DND-41 (cell line): Measurements from ENCODE around the gene PDE6C.

Experiments used
- ATAC-seq: fragments of 200-7000 bp; cut with Tn5 transposase; 3 replicates; pipeline ENCODE4 v1.9.1; 2021; ENCODE audit warnings: low read depth; ENCODE audit not compliant: insufficient read depth
- DNase-seq: peaks from one replicate; pipeline ENCODE4 v3.0.0-alpha.2; 2020
- H2AFZ ChIP-seq: 2 replicates; pipeline ENCODE4 v1.6.0; 2012; ENCODE audit warnings: low read depth, low read length
- H3K27ac ChIP-seq: 2 replicates; pipeline ENCODE4 v1.5.1; 2012; ENCODE audit warnings: low read length, inconsistent platforms
- H3K27me3 ChIP-seq: fragments of 200-600 bp; sonication (generic); 2 replicates; pipeline ENCODE4 v1.6.0; 2012; ENCODE audit warnings: low read length, mild to moderate bottlenecking, inconsistent platforms; ENCODE audit not compliant: insufficient read depth, poor library complexity
- H3K36me3 ChIP-seq: 2 replicates; pipeline ENCODE4 v1.5.1; 2012; ENCODE audit warnings: low read length, inconsistent platforms; ENCODE audit not compliant: insufficient read depth
- H3K4me1 ChIP-seq: 2 replicates; pipeline ENCODE4 v1.5.1; 2012; ENCODE audit warnings: mild to moderate bottlenecking, low read length; ENCODE audit not compliant: insufficient read depth
- H3K4me2 ChIP-seq: 2 replicates; pipeline ENCODE4 v1.6.0; 2012; ENCODE audit warnings: mild to moderate bottlenecking, moderate library complexity, low read length, inconsistent platforms; ENCODE audit not compliant: insufficient read depth
- H3K4me3 ChIP-seq, 2 experiments: fragments of 200-600 bp in 1 of 2; shearing (Covaris generic) in 1 of 2; 2 replicates each; pipeline ENCODE4 v1.5.1; 2012 to 2016; ENCODE audit warnings: inconsistent platforms in 2 of 2, low read length in 2 of 2, mild to moderate bottlenecking in 2 of 2, low read depth in 1 of 2, moderate library complexity in 1 of 2
- H3K79me2 ChIP-seq: 2 replicates; pipeline ENCODE4 v1.6.0; 2012; ENCODE audit warnings: low read length, inconsistent platforms; ENCODE audit not compliant: insufficient read depth
- H3K9ac ChIP-seq: 2 replicates; pipeline ENCODE4 v1.6.0; 2012; ENCODE audit warnings: low read depth, mild to moderate bottlenecking, inconsistent platforms, low read length, moderate library complexity
- H3K9me3 ChIP-seq: 2 replicates; pipeline ENCODE4 v1.5.1; 2012; ENCODE audit warnings: low read length, moderate library complexity, mild to moderate bottlenecking, inconsistent platforms; ENCODE audit not compliant: insufficient read depth, severe bottlenecking
- H4K20me1 ChIP-seq: 2 replicates; pipeline ENCODE4 v1.6.0; 2012; ENCODE audit warnings: low read length; ENCODE audit not compliant: insufficient read depth
- EZH2 ChIP-seq: IDR thresholded peaks from 3 replicates; pipeline ENCODE4 v1.6.1; 2012; ENCODE audit warnings: borderline replicate concordance, low read depth, mild to moderate bottlenecking, moderate library complexity, low read length, inconsistent platforms; ENCODE audit not compliant: severe bottlenecking
- TF ChIP-seq, protein P1 (sequence below): IDR thresholded peaks from 2 replicates; pipeline ENCODE4 v1.5.1; 2012; ENCODE audit warnings: borderline replicate concordance, low read length, moderate library complexity, mild to moderate bottlenecking; ENCODE audit not compliant: poor library complexity, severe bottlenecking; ENCODE audit errors: extremely low read depth

The PDE6C gene

DNA sequence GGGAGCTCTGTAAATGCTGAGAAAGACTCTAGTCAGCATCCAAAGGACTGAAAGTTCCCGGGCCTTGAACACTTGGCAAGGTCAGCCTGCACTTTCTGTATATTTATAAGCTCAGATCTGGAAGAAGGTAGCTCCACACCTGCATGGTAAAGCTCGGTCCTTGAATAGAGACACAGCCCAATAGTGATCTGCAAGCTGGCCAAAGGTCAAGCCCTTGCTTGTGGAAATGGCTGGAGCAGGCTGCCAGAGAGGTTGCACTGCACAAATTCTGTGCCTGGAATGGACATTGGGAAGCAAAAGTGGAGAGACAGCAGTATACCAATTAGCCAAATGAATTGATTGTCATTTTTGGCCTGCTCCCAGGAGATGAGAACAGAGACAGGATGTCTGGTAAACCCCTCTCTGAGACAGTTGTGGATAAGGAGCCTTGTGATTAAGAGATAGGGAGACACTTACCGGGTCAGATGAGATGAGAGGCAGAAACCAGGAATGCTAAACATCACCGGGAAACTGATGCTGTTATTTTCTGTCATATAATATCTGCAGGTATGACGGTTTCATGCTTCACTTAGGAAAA, 98.1 kb downstream of the PDE6C start:
- Histone ChIP-seq H3K79me2 (no peaks in the 10 kb centered on the region), H2AFZ (no peak overlapping the region), H3K27me3 (no peaks in the 10 kb centered on the region), H4K20me1 (no peaks in the 10 kb centered on the region), H3K9me3 (no peaks in the 10 kb centered on the region), H3K9ac (no peak overlapping the region), H3K4me2 (no peak overlapping the region), H3K4me3 (no peak overlapping the region), H3K27ac (no peak overlapping the region), H3K36me3 (no peaks in the 10 kb centered on the region), H3K4me1 (no peaks in the 10 kb centered on the region)
- ATAC-seq (no peak), DNase-seq (no peak)
- TF ChIP-seq EZH2: no peak
- TF ChIP-seq, protein P1, sequence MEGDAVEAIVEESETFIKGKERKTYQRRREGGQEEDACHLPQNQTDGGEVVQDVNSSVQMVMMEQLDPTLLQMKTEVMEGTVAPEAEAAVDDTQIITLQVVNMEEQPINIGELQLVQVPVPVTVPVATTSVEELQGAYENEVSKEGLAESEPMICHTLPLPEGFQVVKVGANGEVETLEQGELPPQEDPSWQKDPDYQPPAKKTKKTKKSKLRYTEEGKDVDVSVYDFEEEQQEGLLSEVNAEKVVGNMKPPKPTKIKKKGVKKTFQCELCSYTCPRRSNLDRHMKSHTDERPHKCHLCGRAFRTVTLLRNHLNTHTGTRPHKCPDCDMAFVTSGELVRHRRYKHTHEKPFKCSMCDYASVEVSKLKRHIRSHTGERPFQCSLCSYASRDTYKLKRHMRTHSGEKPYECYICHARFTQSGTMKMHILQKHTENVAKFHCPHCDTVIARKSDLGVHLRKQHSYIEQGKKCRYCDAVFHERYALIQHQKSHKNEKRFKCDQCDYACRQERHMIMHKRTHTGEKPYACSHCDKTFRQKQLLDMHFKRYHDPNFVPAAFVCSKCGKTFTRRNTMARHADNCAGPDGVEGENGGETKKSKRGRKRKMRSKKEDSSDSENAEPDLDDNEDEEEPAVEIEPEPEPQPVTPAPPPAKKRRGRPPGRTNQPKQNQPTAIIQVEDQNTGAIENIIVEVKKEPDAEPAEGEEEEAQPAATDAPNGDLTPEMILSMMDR: no peak

DNA sequence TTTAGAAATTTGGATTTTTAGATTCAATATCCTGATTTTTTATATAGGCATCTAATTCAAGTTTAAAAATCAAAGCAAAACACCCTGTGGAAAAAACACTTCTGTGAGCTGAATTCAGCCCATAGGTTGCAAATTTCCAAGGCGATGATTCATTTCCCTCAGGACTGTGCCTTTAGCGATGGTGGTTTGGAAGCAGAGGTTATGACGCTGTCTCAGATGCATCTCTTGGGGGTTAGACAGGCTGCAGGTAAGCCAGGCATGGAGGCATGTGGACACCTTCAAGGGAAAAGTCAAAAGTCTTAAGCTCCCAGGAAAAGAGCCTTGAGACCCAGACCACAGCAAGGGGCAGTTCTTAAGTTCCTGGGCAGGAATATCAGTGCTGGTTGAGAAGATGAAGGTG, 99.6 kb downstream of the PDE6C start:
- Histone ChIP-seq H3K79me2 (no peaks in the 10 kb centered on the region), H3K4me3 (no peak overlapping the region), H3K4me2 (no peak overlapping the region), H3K36me3 (no peaks in the 10 kb centered on the region), H4K20me1 (no peaks in the 10 kb centered on the region), H2AFZ (no peak overlapping the region), H3K9me3 (no peaks in the 10 kb centered on the region), H3K4me1 (no peaks in the 10 kb centered on the region), H3K9ac (no peak overlapping the region), H3K27me3 (no peaks in the 10 kb centered on the region), H3K27ac (no peak overlapping the region)
- ATAC-seq: no peak
- no peak for DNase-seq
- no peak for TF ChIP-seq EZH2
- TF ChIP-seq, protein P1: no peak

DNA sequence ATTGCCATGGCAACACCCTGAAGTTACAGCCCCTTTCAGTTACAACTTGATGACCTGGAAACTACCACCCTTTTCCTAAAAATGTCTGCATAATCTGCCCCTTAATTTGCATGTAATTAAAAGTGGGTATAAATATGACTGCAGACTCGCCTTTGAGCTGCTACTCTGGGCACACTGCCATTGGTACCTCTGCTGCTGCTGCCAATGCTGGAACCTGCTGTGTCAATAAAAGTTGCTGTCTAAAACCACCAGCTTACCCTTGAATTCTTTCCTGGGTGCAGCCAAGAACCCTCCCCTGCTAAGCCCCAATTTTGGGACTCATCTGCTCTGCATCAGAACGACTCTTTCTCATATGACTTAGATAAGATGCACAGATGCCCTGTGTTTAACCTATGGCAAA, 100.3 kb downstream of the PDE6C start:
- H3K9me3 ChIP-seq: no peaks in the 10 kb centered on the region
- H3K36me3 ChIP-seq: no peaks in the 10 kb centered on the region
- no peaks in the 10 kb centered on the region for H3K79me2 ChIP-seq
- no peak overlapping the region for H3K27ac ChIP-seq
- no peak overlapping the region for H3K9ac ChIP-seq
- no peaks in the 10 kb centered on the region for H3K27me3 ChIP-seq
- no peak for ATAC-seq
- no peaks in the 10 kb centered on the region for H3K4me1 ChIP-seq
- no peak overlapping the region for H2AFZ ChIP-seq
- no peaks in the 10 kb centered on the region for H4K20me1 ChIP-seq
- no peak overlapping the region for H3K4me3 ChIP-seq
- H3K4me2 ChIP-seq: no peak overlapping the region
- TF ChIP-seq, protein P1: no peak
- TF ChIP-seq EZH2: no peak
- no peak for DNase-seq

DNA sequence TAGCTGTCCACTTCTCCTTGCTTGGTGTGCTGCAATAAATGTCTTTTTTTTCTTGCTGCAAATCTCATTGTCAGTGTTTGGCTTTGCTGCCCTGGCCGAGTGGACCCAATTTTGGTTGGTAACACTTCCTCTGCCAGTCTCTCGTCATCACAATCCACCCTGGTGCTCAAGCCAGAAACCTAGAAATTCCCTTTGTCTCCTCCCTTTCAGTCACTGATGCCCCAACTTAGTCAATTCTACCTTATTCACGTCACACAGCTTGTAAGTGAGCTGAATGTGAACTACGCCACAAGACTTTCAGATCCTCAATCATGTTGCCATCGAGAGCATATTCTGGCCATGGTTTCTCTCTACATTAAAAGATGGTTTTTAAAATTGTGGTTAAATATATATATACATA, 103.0 kb downstream of the PDE6C start:
- Histone ChIP-seq H3K36me3 (no peaks in the 10 kb centered on the region), H3K4me3 (no peak overlapping the region), H3K9me3 (no peaks in the 10 kb centered on the region), H2AFZ (no peak overlapping the region), H3K27ac (no peak overlapping the region), H3K27me3 (no peaks in the 10 kb centered on the region), H4K20me1 (no peaks in the 10 kb centered on the region), H3K4me2 (no peak overlapping the region), H3K79me2 (no peaks in the 10 kb centered on the region), H3K9ac (no peak overlapping the region), H3K4me1 (no peaks in the 10 kb centered on the region)
- no peak for DNase-seq
- TF ChIP-seq EZH2: no peak
- TF ChIP-seq, protein P1: no peak
- no peak for ATAC-seq
